C4-2B (cell line): ENCODE measurements around the gene B4GALT5.
"Not testable (repeated sequence)": the region's sequence is repeated elsewhere in the genome, so short reads cannot be mapped to it uniquely, and the experiment has no call there.

Experiments used
- H3K27ac ChIP-seq: fragments of 450-650 bp; 2 replicates; pipeline ENCODE4 v1.5.1; 2017
- CTCF ChIP-seq: fragments of 450-650 bp; conservative IDR thresholded peaks from 2 replicates; pipeline ENCODE4 v1.5.1; 2017; ENCODE audit warnings: mild to moderate bottlenecking
- ZFX ChIP-seq: fragments of 450-650 bp; IDR thresholded peaks from 2 replicates; pipeline ENCODE4 v1.6.1; 2017

B4GALT5 gene

GRCh38 chr20:49616154-49617007, 97.3 kb downstream of the B4GALT5 start:
- TF ChIP-seq CTCF (no peak), ZFX (no peak)
- no peak overlapping the region; the same call in 1 of the 2 replicates for H3K27ac ChIP-seq

- no peak for TF ChIP-seq ZFX
- TF ChIP-seq CTCF: no peak
- H3K27ac ChIP-seq: no peak overlapping the region; the same call in 1 of the 2 replicates
These were observed 98.1 kb downstream of the B4GALT5 start for GRCh38 chr20:49615401-49616153.

GRCh38 chr20:49615051-49615400, 98.7 kb downstream of the B4GALT5 start:
- H3K27ac ChIP-seq: not testable (repeated sequence)

- H3K27ac ChIP-seq: no peak overlapping the region
- TF ChIP-seq ZFX (no peak), CTCF (no peak)
These were observed 99.2 kb downstream of the B4GALT5 start for GRCh38 chr20:49614338-49615050.

- no peak overlapping the region for H3K27ac ChIP-seq
These were observed 101.4 kb downstream of the B4GALT5 start for GRCh38 chr20:49612127-49612738.

GRCh38 chr20:49611539-49612126, 102.0 kb downstream of the B4GALT5 start:
- not testable (repeated sequence) for H3K27ac ChIP-seq

More at GRCh38 chr20:49612127-49612738, 101.4 kb downstream of the B4GALT5 start:
- TF ChIP-seq CTCF: no peak
- TF ChIP-seq ZFX: no peak

GRCh38 chr20:49610691-49611538, 102.8 kb downstream of the B4GALT5 start:
- no peak overlapping the region; the same call in 1 of the 2 replicates for H3K27ac ChIP-seq
- no peak for TF ChIP-seq ZFX
- peak; percentile 100 for TF ChIP-seq CTCF
